Nephron progenitor cell (in vitro differentiated cells): ENCODE results near the gene SPRR1B.

Experiments
- DNase-seq: peaks from one replicate; pipeline ENCODE4 v3.0.0; 2021
- H3K27ac Mint-ChIP-seq: 2 replicates; pipeline ENCODE4 v1.8.0; 2021; ENCODE audit warnings: mild to moderate bottlenecking, moderate library complexity, mixed read lengths
- H3K27me3 Mint-ChIP-seq: 2 replicates; pipeline ENCODE4 v1.8.0; 2021; ENCODE audit warnings: mild to moderate bottlenecking, low read depth, mixed read lengths; ENCODE audit not compliant: poor library complexity
- H3K36me3 Mint-ChIP-seq: 2 replicates; pipeline ENCODE4 v1.8.0; 2021; ENCODE audit warnings: low read depth, mixed read lengths
- H3K4me1 Mint-ChIP-seq: 2 replicates; pipeline ENCODE4 v1.8.0; 2021; ENCODE audit warnings: mixed read lengths
- H3K4me3 Mint-ChIP-seq: 2 replicates; pipeline ENCODE4 v1.8.0; 2021; ENCODE audit warnings: mild to moderate bottlenecking, moderate library complexity, mixed read lengths
- H3K9me3 Mint-ChIP-seq: 2 replicates; pipeline ENCODE4 v1.8.0; 2021; ENCODE audit warnings: mild to moderate bottlenecking, moderate library complexity, mixed read lengths
- CTCF ChIP-seq: fragments of 200-600 bp; sonication (generic); IDR thresholded peaks from 2 replicates; pipeline ENCODE4 v1.5.0; 2021; ENCODE audit warnings: antibody characterized with exemption

SPRR1B gene

DNA sequence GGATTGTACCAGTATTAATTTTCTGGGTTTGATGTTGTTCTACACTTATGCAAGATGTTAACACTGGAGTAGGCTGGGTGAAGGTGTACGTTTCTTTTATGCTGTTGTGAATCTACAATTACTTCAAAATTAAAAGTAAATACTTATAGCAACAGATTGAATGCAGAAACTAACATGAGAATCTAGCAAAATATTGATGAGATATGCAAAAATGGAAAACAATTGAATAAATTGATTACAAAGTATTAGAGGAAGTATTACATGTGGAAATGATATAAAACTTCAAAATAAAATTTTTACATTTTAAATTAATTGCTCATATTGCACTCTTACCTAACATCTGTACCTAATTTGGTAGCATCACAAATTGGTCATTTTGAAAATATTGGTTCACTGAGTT is 35.2 kb upstream of the SPRR1B start:
- Mint-ChIP-seq H3K4me3 (no peak overlapping the region), H3K9me3 (peaks cover 30% of the 10 kb centered on the region), H3K36me3 (no peaks in the 10 kb centered on the region), H3K27ac (no peak overlapping the region), H3K27me3 (peaks cover 12% of the 10 kb centered on the region), H3K4me1 (peaks cover 9% of the 10 kb centered on the region)
- DNase-seq, result no peak
- TF ChIP-seq CTCF, result no peak

- peaks cover 36% of the 10 kb centered on the region for H3K9me3 Mint-ChIP-seq
- H3K36me3 Mint-ChIP-seq, result no peaks in the 10 kb centered on the region
- no peak overlapping the region for H3K27ac Mint-ChIP-seq
- peaks cover 9% of the 10 kb centered on the region for H3K4me1 Mint-ChIP-seq
- peaks cover 12% of the 10 kb centered on the region for H3K27me3 Mint-ChIP-seq
- H3K4me3 Mint-ChIP-seq, result no peak overlapping the region
- no peak for TF ChIP-seq CTCF
- DNase-seq, result no peak
These were observed 34.2 kb upstream of the SPRR1B start for GRCh38 chr1:152996633-152997400.

GRCh38 chr1:152997901-152998300 is 33.1 kb upstream of the SPRR1B start:
- Mint-ChIP-seq H3K27ac (no peak overlapping the region), H3K4me3 (no peak overlapping the region), H3K36me3 (no peaks in the 10 kb centered on the region), H3K4me1 (peaks cover 9% of the 10 kb centered on the region), H3K9me3 (peaks cover 38% of the 10 kb centered on the region), H3K27me3 (peaks cover 8% of the 10 kb centered on the region)
- TF ChIP-seq CTCF, result no peak
- DNase-seq, result no peak

GRCh38 chr1:152998476-152998875 is 32.5 kb upstream of the SPRR1B start:
- no peak overlapping the region for H3K27ac Mint-ChIP-seq
- TF ChIP-seq CTCF, result no peak
- peaks cover 32% of the 10 kb centered on the region for H3K9me3 Mint-ChIP-seq
- H3K4me3 Mint-ChIP-seq, result no peak overlapping the region
- peaks cover 7% of the 10 kb centered on the region for H3K27me3 Mint-ChIP-seq
- H3K36me3 Mint-ChIP-seq, result no peaks in the 10 kb centered on the region
- DNase-seq, result no peak
- H3K4me1 Mint-ChIP-seq, result peaks cover 9% of the 10 kb centered on the region

DNA sequence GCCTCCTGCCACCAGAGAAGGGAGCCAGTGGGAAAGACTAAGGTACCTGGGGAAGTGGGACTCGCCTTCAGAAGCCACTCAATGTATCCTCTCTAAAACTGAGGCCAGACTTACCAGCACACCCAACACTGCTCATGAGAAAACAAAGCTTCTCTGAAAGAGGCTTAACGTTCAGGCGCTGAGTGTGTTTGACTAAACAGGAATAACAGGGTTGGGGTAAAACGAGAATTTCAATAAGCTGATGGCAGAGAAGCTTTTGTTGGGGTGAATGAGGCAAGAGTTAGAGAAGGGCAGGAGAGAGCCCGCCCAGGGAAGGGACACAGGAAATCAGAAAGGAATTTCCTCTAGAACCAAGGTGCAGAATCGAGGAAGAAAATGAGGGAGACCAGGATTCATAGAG is 31.2 kb upstream of the SPRR1B start:
- Mint-ChIP-seq H3K4me3 (no peak overlapping the region), H3K36me3 (no peaks in the 10 kb centered on the region), H3K27ac (no peak overlapping the region), H3K27me3 (peaks cover 7% of the 10 kb centered on the region), H3K9me3 (peaks cover 28% of the 10 kb centered on the region), H3K4me1 (peaks cover 9% of the 10 kb centered on the region)
- no peak for TF ChIP-seq CTCF
- no peak for DNase-seq

GRCh38 chr1:153000294-153000693 is 30.7 kb upstream of the SPRR1B start:
- no peak for DNase-seq
- no peak overlapping the region for H3K27ac Mint-ChIP-seq
- no peaks in the 10 kb centered on the region for H3K36me3 Mint-ChIP-seq
- peaks cover 9% of the 10 kb centered on the region for H3K4me1 Mint-ChIP-seq
- no peak for TF ChIP-seq CTCF
- H3K27me3 Mint-ChIP-seq, result peaks cover 7% of the 10 kb centered on the region
- no peak overlapping the region for H3K4me3 Mint-ChIP-seq
- peaks cover 24% of the 10 kb centered on the region for H3K9me3 Mint-ChIP-seq
